Measurements from ENCODE around the gene RAB6B. TPM values are rescaled to one million over a fixed set of nuclear protein-coding genes. Genes with fewer than 3 reads are reported as not detected.

RAB6B gene
- total and polyA plus RNA-seq, 2 of the 4 experiments (the other 2 are of a cell fraction): 0.18 to 1.2 TPM

GRCh38 chr3:133884054-133884886 lies 11.4 kb downstream of the RAB6B start:
- dilution Hi-C loops (cut with HindIII; ENCODE audit: low sequenced_read_pairs, unreplicated experiment) (no loop called here), in situ Hi-C loops (cut with MboI; ENCODE audit: low sequenced_read_pairs) (no loop called here), intact Hi-C loops (cut with micrococcal nuclease) (no loop called here)
- Histone ChIP-seq H3K23ac (ENCODE audit: low read depth, low read length) (no peak overlapping the region), H4K8ac (ENCODE audit: low read depth in 2 of 2, low read length in 2 of 2) (no peak overlapping the region), H2BK15ac (ENCODE audit: low read depth, low read length) (no peak overlapping the region), H3K79me1 (ENCODE audit: low read depth in 1 of 2, low read length in 2 of 2) (no peaks in the 10 kb centered on the region), H3K9me1 (ENCODE audit: insufficient read depth, low read length) (no peaks in the 10 kb centered on the region), H3K27ac (ENCODE audit: insufficient read depth, low read length) (no peak overlapping the region), H3K18ac (ENCODE audit: low read depth, low read length) (no peak overlapping the region), H2BK120ac (ENCODE audit: low read depth, low read length) (no peak overlapping the region), H4K5ac (ENCODE audit: low read depth, low read length) (no peak overlapping the region), H3K4me2 (ENCODE audit: low read depth, low read length) (no peak overlapping the region), H2AFZ (replicated peaks; ENCODE audit: low read length, poor library complexity) (no peak overlapping the region), H3K4me1 (ENCODE audit: control insufficient read depth, insufficient read depth, low read length) (no peaks in the 10 kb centered on the region), H3K27me3 (ENCODE audit: control insufficient read depth, insufficient read depth, low read length) (peaks cover 51% of the 10 kb centered on the region), H3K9ac (ENCODE audit: low read depth, low read length) (no peak overlapping the region), H3K14ac (replicated peaks; ENCODE audit: low read depth, low read length) (no peak overlapping the region), H2AK5ac (ENCODE audit: low read depth, low read length) (no peak overlapping the region), H4K91ac (ENCODE audit: insufficient read depth, low read depth, low read length) (no peak overlapping the region), H3K4me3 (ENCODE audit: insufficient read depth, low read depth, low read length) (no peak overlapping the region), H3K9me3 (ENCODE audit: control insufficient read depth, insufficient read depth, low read length) (no peaks in the 10 kb centered on the region), H2AK9ac (replicated peaks; ENCODE audit: low read depth, low read length, poor library complexity) (no peak overlapping the region), H3K56ac (ENCODE audit: extremely low read depth, insufficient read depth, low read length) (no peak overlapping the region), H2BK5ac (ENCODE audit: low read depth, low read length, poor library complexity, severe bottlenecking) (no peak overlapping the region), H4K20me1 (ENCODE audit: insufficient read depth, low read length) (no peaks in the 10 kb centered on the region), H3K36me3 (ENCODE audit: control insufficient read depth, insufficient read depth, low read length) (no peaks in the 10 kb centered on the region), H3K4ac (ENCODE audit: low read depth, low read length) (no peak overlapping the region), H2BK20ac (ENCODE audit: low read depth, low read length) (no peak overlapping the region)
- 20% methylated on average over 1 of the region's 6 CpGs; no CpG with 5 or more reads in 1 of the 2 experiments for WGBS, 2 experiments (ENCODE audit: extremely low coverage in 2 of 2, insufficient read length in 1 of 2)
- POLR2A ChIA-PET (ENCODE audit: unreplicated experiment): no interaction called here
- ATAC-seq (ENCODE audit: low read depth) (no peak), DNase-seq (no peak)
- BruUV-seq (replicated peaks): no TSS peak
- CTCF ChIA-PET: no interaction called here
- no peak for TF ChIP-seq FOS (IDR thresholded peaks at IDR 0.05; ENCODE audit: low read depth, low read length)
- TF ChIP-seq CEBPB (IDR thresholded peaks at IDR 0.05; ENCODE audit: low read depth, low read length): no peak
- TF ChIP-seq MXI1 (IDR thresholded peaks at IDR 0.05; ENCODE audit: borderline replicate concordance, low read depth, low read length): no peak
- no peak for TF ChIP-seq USF2 (IDR thresholded peaks at IDR 0.05; ENCODE audit: low read depth, low read length)
- TF ChIP-seq MAZ (IDR thresholded peaks at IDR 0.05; ENCODE audit: borderline replicate concordance, low read depth, low read length): no peak
- no peak for TF ChIP-seq RFX5 (IDR thresholded peaks at IDR 0.05; ENCODE audit: low read depth, low read length)
- TF ChIP-seq CTCF (conservative IDR thresholded peaks at IDR 0.05; ENCODE audit: low read depth, low read length): no peak
- TF ChIP-seq SMC3 (IDR thresholded peaks at IDR 0.05; ENCODE audit: low read depth, low read length): no peak
- TF ChIP-seq CHD1 (IDR thresholded peaks at IDR 0.05; ENCODE audit: low read depth, low read length): no peak
- TF ChIP-seq BHLHE40 (IDR thresholded peaks at IDR 0.05; ENCODE audit: low read depth, low read length): no peak
- no peak for TF ChIP-seq POLR2A (IDR thresholded peaks at IDR 0.05; ENCODE audit: low read depth, low read length)
- no peak for TF ChIP-seq MAFK (IDR thresholded peaks at IDR 0.05; ENCODE audit: low read depth, low read length)
- no peak for TF ChIP-seq RAD21 (IDR thresholded peaks at IDR 0.05; ENCODE audit: low read length)
- TF ChIP-seq RCOR1 (IDR thresholded peaks at IDR 0.05; ENCODE audit: insufficient replicate concordance, low read length): no peak
- TF ChIP-seq NFE2L2 (IDR thresholded peaks at IDR 0.05; ENCODE audit: low read depth, low read length): no peak
- no peak for TF ChIP-seq ELK1 (IDR thresholded peaks at IDR 0.05; ENCODE audit: borderline replicate concordance, low read depth, low read length)
